Progenitor cell of endocrine pancreas (in vitro differentiated cells): ENCODE results near the gene PCBP3. TPM values are rescaled to one million over a fixed set of nuclear protein-coding genes. Genes with fewer than 3 reads are reported as not detected.

Experiments
- DNase-seq: peaks from one replicate; pipeline ENCODE4 v3.0.0; 2021; ENCODE audit warnings: low spot score; ENCODE audit not compliant: unreplicated experiment
- H3K27ac Mint-ChIP-seq: 2 replicates; pipeline ENCODE4 v1.8.0; 2021; ENCODE audit warnings: mild to moderate bottlenecking, moderate library complexity, mixed read lengths
- H3K27me3 Mint-ChIP-seq: 2 replicates; pipeline ENCODE4 v1.8.0; 2021; ENCODE audit warnings: mixed read lengths
- H3K36me3 Mint-ChIP-seq: 2 replicates; pipeline ENCODE4 v1.8.0; 2022; ENCODE audit warnings: mixed read lengths; ENCODE audit not compliant: insufficient read depth
- H3K4me1 Mint-ChIP-seq: 2 replicates; pipeline ENCODE4 v1.8.0; 2021; ENCODE audit warnings: low read depth, mixed read lengths
- H3K4me3 Mint-ChIP-seq: 2 replicates; pipeline ENCODE4 v1.8.0; 2021; ENCODE audit warnings: low read depth, mild to moderate bottlenecking, moderate library complexity, mixed read lengths
- H3K9me3 Mint-ChIP-seq: 2 replicates; pipeline ENCODE4 v1.8.0; 2021; ENCODE audit warnings: low read depth, mixed read lengths
- CTCF ChIP-seq: fragments of 200-600 bp; sonication (generic); IDR thresholded peaks from one replicate; pipeline ENCODE4 v1.5.0; 2021; ENCODE audit warnings: antibody characterized with exemption, mild to moderate bottlenecking; ENCODE audit not compliant: unreplicated experiment
- total RNA-seq: library from RNA; stranded (reverse); gene quantifications from 2 replicates; pipeline ENCODE4 v1.2.1, GENCODE V29; 2021

PCBP3 gene
- total RNA-seq, 1 donor from 2014 or later: 3.7 TPM

GRCh38 chr21:45801129-45801964, 157.8 kb downstream of the PCBP3 start:
- Mint-ChIP-seq H3K9me3 (no peaks in the 10 kb centered on the region), H3K27me3 (no peaks in the 10 kb centered on the region), H3K27ac (no peak overlapping the region), H3K4me1 (no peaks in the 10 kb centered on the region), H3K4me3 (no peak overlapping the region), H3K36me3 (no peaks in the 10 kb centered on the region)
- no peak for TF ChIP-seq CTCF
- no peak for DNase-seq

GRCh38 chr21:45801989-45802388, 158.5 kb downstream of the PCBP3 start:
- TF ChIP-seq CTCF: no peak
- no peaks in the 10 kb centered on the region for H3K36me3 Mint-ChIP-seq
- H3K4me1 Mint-ChIP-seq: no peaks in the 10 kb centered on the region
- no peak overlapping the region for H3K27ac Mint-ChIP-seq
- H3K9me3 Mint-ChIP-seq: no peaks in the 10 kb centered on the region
- H3K27me3 Mint-ChIP-seq: no peaks in the 10 kb centered on the region
- DNase-seq: no peak
- H3K4me3 Mint-ChIP-seq: no peak overlapping the region

- Mint-ChIP-seq H3K4me1 (no peaks in the 10 kb centered on the region), H3K9me3 (no peaks in the 10 kb centered on the region), H3K4me3 (no peak overlapping the region), H3K27me3 (no peaks in the 10 kb centered on the region), H3K36me3 (no peaks in the 10 kb centered on the region), H3K27ac (no peak overlapping the region)
- no peak for DNase-seq
- TF ChIP-seq CTCF: no peak
These were observed 158.9 kb downstream of the PCBP3 start for GRCh38 chr21:45802425-45802824.

- H3K9me3 Mint-ChIP-seq: no peaks in the 10 kb centered on the region
- DNase-seq: no peak
- no peak overlapping the region for H3K27ac Mint-ChIP-seq
- H3K36me3 Mint-ChIP-seq: peaks cover 2% of the 10 kb centered on the region
- H3K4me1 Mint-ChIP-seq: no peaks in the 10 kb centered on the region
- H3K27me3 Mint-ChIP-seq: no peaks in the 10 kb centered on the region
- no peak overlapping the region for H3K4me3 Mint-ChIP-seq
- TF ChIP-seq CTCF: no peak
These were observed 159.6 kb downstream of the PCBP3 start for GRCh38 chr21:45802956-45803617.

- H3K9me3 Mint-ChIP-seq: no peaks in the 10 kb centered on the region
- DNase-seq: no peak
- TF ChIP-seq CTCF: no peak
- H3K36me3 Mint-ChIP-seq: peaks cover 2% of the 10 kb centered on the region
- H3K4me3 Mint-ChIP-seq: no peak overlapping the region
- H3K27me3 Mint-ChIP-seq: no peaks in the 10 kb centered on the region
- H3K4me1 Mint-ChIP-seq: no peaks in the 10 kb centered on the region
- no peak overlapping the region for H3K27ac Mint-ChIP-seq
These were observed 160.3 kb downstream of the PCBP3 start for GRCh38 chr21:45803618-45804340.
